GM15510 (cell line): Measurements from ENCODE around the gene USP21.

Experiments
- POLR2A ChIP-seq: IDR thresholded peaks from 3 replicates; pipeline ENCODE4 v1.6.1; 2011; ENCODE audit warnings: borderline replicate concordance; ENCODE audit not compliant: insufficient read length; ENCODE audit errors: extremely low read depth

The USP21 gene

GRCh38 chr1:161176468-161177111, 17.3 kb downstream of the USP21 start:
- no peak for TF ChIP-seq POLR2A

GRCh38 chr1:161177112-161177935, 18.0 kb downstream of the USP21 start, which contains the start of gene B4GALT3:
B4GALT3 (minus strand) TSS chr1:161177507; CDS start chr1:161176060, 1,447 bp downstream.
- peak; percentile 88 for TF ChIP-seq POLR2A

- TF ChIP-seq POLR2A: no peak
These were observed 18.6 kb downstream of the USP21 start for GRCh38 chr1:161177936-161178244.

- TF ChIP-seq POLR2A: no peak
These were observed 20.4 kb downstream of the USP21 start for GRCh38 chr1:161179698-161180097.

- TF ChIP-seq POLR2A: no peak
These were observed 21.3 kb downstream of the USP21 start for GRCh38 chr1:161180639-161181038.

- TF ChIP-seq POLR2A: no peak
These were observed 22.9 kb downstream of the USP21 start for GRCh38 chr1:161182214-161182613.

- peak; percentile 28 for TF ChIP-seq POLR2A
These were observed 26.0 kb downstream of the USP21 start for GRCh38 chr1:161185282-161185682.

GRCh38 chr1:161185732-161186311, 26.5 kb downstream of the USP21 start:
- no peak for TF ChIP-seq POLR2A

- no peak for TF ChIP-seq POLR2A
These were observed 28.0 kb downstream of the USP21 start for GRCh38 chr1:161187311-161187710.

GRCh38 chr1:161188381-161188780, 29.1 kb downstream of the USP21 start:
- TF ChIP-seq POLR2A: no peak

- TF ChIP-seq POLR2A: no peak
These were observed 29.7 kb downstream of the USP21 start for GRCh38 chr1:161189036-161189435.

GRCh38 chr1:161190962-161191521, 31.7 kb downstream of the USP21 start:
- no peak for TF ChIP-seq POLR2A

- TF ChIP-seq POLR2A: no peak
These were observed 32.7 kb downstream of the USP21 start for GRCh38 chr1:161191971-161192370.

- no peak for TF ChIP-seq POLR2A
These were observed 33.5 kb downstream of the USP21 start for GRCh38 chr1:161192476-161193465.
